Dendritic cell treated with granulocyte-macrophage colony-stimulating factor and Interleukin-4, amounts not matched to agents 40 ng/mL and 50 ng/mL, for 4 days (primary cell): ENCODE results near the gene KRTAP10-4.
"Not testable (repeated sequence)": the region's sequence is repeated elsewhere in the genome, so short reads cannot be mapped to it uniquely, and the experiment has no call there.

ENCODE experiments used
- H3K27ac Mint-ChIP-seq: one replicate; pipeline ENCODE4 v1.8.0; 2022; ENCODE audit warnings: mild to moderate bottlenecking, mixed read lengths
- H3K27me3 Mint-ChIP-seq: one replicate; pipeline ENCODE4 v1.8.0; 2022; ENCODE audit warnings: mild to moderate bottlenecking, mixed read lengths
- H3K36me3 Mint-ChIP-seq: one replicate; pipeline ENCODE4 v1.8.0; 2022; ENCODE audit warnings: low read depth, mixed read lengths
- H3K4me1 Mint-ChIP-seq: one replicate; pipeline ENCODE4 v1.8.0; 2022; ENCODE audit warnings: low read depth, mixed read lengths
- H3K4me3 Mint-ChIP-seq: one replicate; pipeline ENCODE4 v1.8.0; 2022; ENCODE audit warnings: mild to moderate bottlenecking, moderate library complexity, mixed read lengths
- H3K9me3 Mint-ChIP-seq: one replicate; pipeline ENCODE4 v1.8.0; 2022; ENCODE audit warnings: mixed read lengths
- intact Hi-C: fragments of 100-400 bp; cut with micrococcal nuclease; formaldehyde crosslinking; loops from one replicate; pipeline ENCODE4 v1.15.0; 2022

Gene KRTAP10-4

GRCh38 chr21:44600118-44600978 is 26.8 kb downstream of the KRTAP10-4 start, which contains the start of gene KRTAP10-7:
Gene KRTAP10-7, plus strand, starts transcription at chr21:44600597. Its CDS starts 25 bp downstream, at chr21:44600622.
- H3K9me3 Mint-ChIP-seq, H3K36me3 Mint-ChIP-seq, intact Hi-C loops, H3K27ac Mint-ChIP-seq, H3K4me3 Mint-ChIP-seq, H3K4me1 Mint-ChIP-seq: not testable (repeated sequence)
- H3K27me3 Mint-ChIP-seq: peaks cover 11% of the 10 kb centered on the region

- Mint-ChIP-seq H3K9me3 (peaks cover 10% of the 10 kb centered on the region), H3K27me3 (peaks cover 13% of the 10 kb centered on the region)
- H3K4me3 Mint-ChIP-seq, H3K4me1 Mint-ChIP-seq, H3K36me3 Mint-ChIP-seq, H3K27ac Mint-ChIP-seq, intact Hi-C loops: not testable (repeated sequence)
These were observed 27.6 kb downstream of the KRTAP10-4 start for GRCh38 chr21:44601091-44601490.

GRCh38 chr21:44601596-44602462 is 28.3 kb downstream of the KRTAP10-4 start:
- H3K4me3 Mint-ChIP-seq: no peak overlapping the region
- H3K27ac Mint-ChIP-seq: no peak overlapping the region
- H3K27me3 Mint-ChIP-seq: peaks cover 13% of the 10 kb centered on the region
- intact Hi-C loops: no loop called here
- H3K36me3 Mint-ChIP-seq: no peaks in the 10 kb centered on the region
- H3K9me3 Mint-ChIP-seq: peaks cover 16% of the 10 kb centered on the region
- no peaks in the 10 kb centered on the region for H3K4me1 Mint-ChIP-seq

- Mint-ChIP-seq H3K4me1 (no peaks in the 10 kb centered on the region), H3K36me3 (no peaks in the 10 kb centered on the region), H3K4me3 (no peak overlapping the region), H3K27ac (no peak overlapping the region), H3K9me3 (peaks cover 16% of the 10 kb centered on the region), H3K27me3 (peaks cover 13% of the 10 kb centered on the region)
- intact Hi-C loops: no loop called here
These were observed 28.9 kb downstream of the KRTAP10-4 start for GRCh38 chr21:44602463-44602850.

GRCh38 chr21:44603109-44603875 is 29.8 kb downstream of the KRTAP10-4 start:
- Mint-ChIP-seq H3K36me3 (no peaks in the 10 kb centered on the region), H3K4me1 (no peaks in the 10 kb centered on the region), H3K27me3 (peaks cover 9% of the 10 kb centered on the region), H3K27ac (no peak overlapping the region), H3K4me3 (no peak overlapping the region), H3K9me3 (peaks cover 16% of the 10 kb centered on the region)
- intact Hi-C loops: no loop called here

- no peaks in the 10 kb centered on the region for H3K4me1 Mint-ChIP-seq
- H3K27ac Mint-ChIP-seq: no peak overlapping the region
- H3K36me3 Mint-ChIP-seq: no peaks in the 10 kb centered on the region
- peaks cover 9% of the 10 kb centered on the region for H3K27me3 Mint-ChIP-seq
- no peak overlapping the region for H3K4me3 Mint-ChIP-seq
- peaks cover 20% of the 10 kb centered on the region for H3K9me3 Mint-ChIP-seq
- intact Hi-C loops: no loop called here
These were observed 30.4 kb downstream of the KRTAP10-4 start for GRCh38 chr21:44603911-44604310.

- intact Hi-C loops: no loop called here
- Mint-ChIP-seq H3K4me1 (no peaks in the 10 kb centered on the region), H3K4me3 (no peak overlapping the region), H3K9me3 (peaks cover 46% of the 10 kb centered on the region), H3K36me3 (no peaks in the 10 kb centered on the region), H3K27me3 (peaks cover 4% of the 10 kb centered on the region), H3K27ac (no peak overlapping the region)
These were observed 33.0 kb downstream of the KRTAP10-4 start for GRCh38 chr21:44606495-44606894.

GRCh38 chr21:44609193-44609592 is 35.7 kb downstream of the KRTAP10-4 start:
- no peaks in the 10 kb centered on the region for H3K4me1 Mint-ChIP-seq
- no peak overlapping the region for H3K27ac Mint-ChIP-seq
- intact Hi-C loops: no loop called here
- H3K27me3 Mint-ChIP-seq: peaks cover 4% of the 10 kb centered on the region
- no peak overlapping the region for H3K4me3 Mint-ChIP-seq
- H3K36me3 Mint-ChIP-seq: no peaks in the 10 kb centered on the region
- peaks cover 48% of the 10 kb centered on the region for H3K9me3 Mint-ChIP-seq

- H3K27me3 Mint-ChIP-seq, H3K4me1 Mint-ChIP-seq, intact Hi-C loops, H3K27ac Mint-ChIP-seq, H3K4me3 Mint-ChIP-seq, H3K36me3 Mint-ChIP-seq: not testable (repeated sequence)
- H3K9me3 Mint-ChIP-seq: peaks cover 43% of the 10 kb centered on the region
These were observed 36.8 kb downstream of the KRTAP10-4 start for GRCh38 chr21:44610157-44610843.

- Mint-ChIP-seq H3K4me1 (no peaks in the 10 kb centered on the region), H3K36me3 (no peaks in the 10 kb centered on the region), H3K27ac (no peak overlapping the region), H3K9me3 (peaks cover 38% of the 10 kb centered on the region), H3K27me3 (peaks cover 1% of the 10 kb centered on the region), H3K4me3 (no peak overlapping the region)
- intact Hi-C loops: no loop called here
These were observed 38.0 kb downstream of the KRTAP10-4 start for GRCh38 chr21:44611551-44611950.

- Mint-ChIP-seq H3K4me3 (no peak within 1 kb of the TSS), H3K27ac (no peak within 1 kb of the TSS)
These were observed 38.5 kb downstream of the KRTAP10-4 start, which contains the start of gene KRTAP10-8 for GRCh38 chr21:44612029-44612486. Gene KRTAP10-8, plus strand, starts transcription at chr21:44612079. Its CDS starts 22 bp downstream, at chr21:44612101.

GRCh38 chr21:44612669-44613229 is 39.2 kb downstream of the KRTAP10-4 start:
- peaks cover 1% of the 10 kb centered on the region for H3K27me3 Mint-ChIP-seq
- no peaks in the 10 kb centered on the region for H3K36me3 Mint-ChIP-seq
- no peaks in the 10 kb centered on the region for H3K4me1 Mint-ChIP-seq
- intact Hi-C loops: no loop called here
- peaks cover 37% of the 10 kb centered on the region for H3K9me3 Mint-ChIP-seq
- H3K4me3 Mint-ChIP-seq: no peak overlapping the region
- no peak overlapping the region for H3K27ac Mint-ChIP-seq

More at GRCh38 chr21:44612029-44612486, 38.5 kb downstream of the KRTAP10-4 start, which contains the start of gene KRTAP10-8:
- Mint-ChIP-seq H3K36me3 (no peaks in the 10 kb centered on the region), H3K9me3 (peaks cover 37% of the 10 kb centered on the region), H3K27me3 (peaks cover 1% of the 10 kb centered on the region), H3K4me1 (no peaks in the 10 kb centered on the region)
- intact Hi-C loops: no loop called here
